ENCODE measurements around the gene DDX31.

The DDX31 gene

GRCh38 chr9:132710333-132710732 lies 40.5 kb upstream of the DDX31 start:
- TF ChIP-seq CTCF (IDR thresholded peaks at IDR 0.05; ENCODE audit: low read depth, low read length): no peak
- DNase-seq (ENCODE audit: low read depth in 2 of 2): no peak

GRCh38 chr9:132708769-132709430 lies 39.1 kb upstream of the DDX31 start:
- no peak for DNase-seq (ENCODE audit: low read depth in 2 of 2)
- TF ChIP-seq CTCF (IDR thresholded peaks at IDR 0.05; ENCODE audit: low read depth, low read length): no peak
- H3K4me3 ChIP-seq (replicated peaks in 1 of 2; ENCODE audit: low read depth in 2 of 2, low read length in 2 of 2): no peak overlapping the region

More at GRCh38 chr9:132710333-132710732, 40.5 kb upstream of the DDX31 start:
- no peak overlapping the region for H3K4me3 ChIP-seq (replicated peaks in 1 of 2; ENCODE audit: low read depth in 2 of 2, low read length in 2 of 2)

GRCh38 chr9:132708239-132708638 lies 38.5 kb upstream of the DDX31 start:
- TF ChIP-seq CTCF (IDR thresholded peaks at IDR 0.05; ENCODE audit: low read depth, low read length): no peak
- H3K4me3 ChIP-seq (replicated peaks in 1 of 2; ENCODE audit: low read depth in 2 of 2, low read length in 2 of 2): no peak overlapping the region
- no peak for DNase-seq (ENCODE audit: low read depth in 2 of 2)

- no peak overlapping the region for H3K4me3 ChIP-seq (replicated peaks in 1 of 2; ENCODE audit: low read depth in 2 of 2, low read length in 2 of 2)
- peak in 1 of 2 donors; percentile 38 for DNase-seq (ENCODE audit: low read depth in 2 of 2)
- no peak for TF ChIP-seq CTCF (IDR thresholded peaks at IDR 0.05; ENCODE audit: low read depth, low read length)
Measured at GRCh38 chr9:132703336-132703735, 33.6 kb upstream of the DDX31 start.

GRCh38 chr9:132702254-132702653 lies 32.5 kb upstream of the DDX31 start:
- TF ChIP-seq CTCF (IDR thresholded peaks at IDR 0.05; ENCODE audit: low read depth, low read length): no peak
- H3K4me3 ChIP-seq (replicated peaks in 1 of 2; ENCODE audit: low read depth in 2 of 2, low read length in 2 of 2): no peak overlapping the region
- DNase-seq (ENCODE audit: low read depth in 2 of 2): no peak

- no peak for TF ChIP-seq CTCF (IDR thresholded peaks at IDR 0.05; ENCODE audit: low read depth, low read length)
- no peak overlapping the region for H3K4me3 ChIP-seq (replicated peaks in 1 of 2; ENCODE audit: low read depth in 2 of 2, low read length in 2 of 2)
- DNase-seq (ENCODE audit: low read depth in 2 of 2): peak in 1 of 2 donors; percentile 12
Measured at GRCh38 chr9:132699956-132700355, 30.2 kb upstream of the DDX31 start.

- no peak overlapping the region for H3K4me3 ChIP-seq (replicated peaks in 1 of 2; ENCODE audit: low read depth in 2 of 2, low read length in 2 of 2)
- DNase-seq (ENCODE audit: low read depth in 2 of 2): peak in 1 of 2 donors; percentile 69
- TF ChIP-seq CTCF (IDR thresholded peaks at IDR 0.05; ENCODE audit: low read depth, low read length): no peak
Measured at GRCh38 chr9:132698989-132699388, 29.2 kb upstream of the DDX31 start.
